Measurements from ENCODE around the gene NUSAP1. TPM values are rescaled to one million over a fixed set of nuclear protein-coding genes. Genes with fewer than 3 reads are reported as not detected.

Gene NUSAP1
- total and polyA plus RNA-seq, 2 of the 4 experiments (the other 2 are of a cell fraction) = 59.2 to 123 TPM

- H2BK15ac ChIP-seq (ENCODE audit: low read depth, low read length) = no peak overlapping the region
- no peak overlapping the region for H4K8ac ChIP-seq (ENCODE audit: low read depth in 2 of 2, low read length in 2 of 2)
- no peak overlapping the region for H3K18ac ChIP-seq (ENCODE audit: low read depth, low read length)
- H3K27me3 ChIP-seq (ENCODE audit: control insufficient read depth, insufficient read depth, low read length) = no peaks in the 10 kb centered on the region
- H2BK120ac ChIP-seq (ENCODE audit: low read depth, low read length) = no peak overlapping the region
- H4K5ac ChIP-seq (ENCODE audit: low read depth, low read length) = no peak overlapping the region
- no peak overlapping the region for H4K91ac ChIP-seq (ENCODE audit: insufficient read depth, low read depth, low read length)
- H3K79me1 ChIP-seq (ENCODE audit: low read depth in 1 of 2, low read length in 2 of 2) = peaks cover 8% of the 10 kb centered on the region in 2 experiments; a peak in 3 of 4 replicates
- H4K20me1 ChIP-seq (ENCODE audit: insufficient read depth, low read length) = no peaks in the 10 kb centered on the region
- no TSS peak for BruUV-seq (replicated peaks)
- no peak overlapping the region for H3K14ac ChIP-seq (replicated peaks; ENCODE audit: low read depth, low read length)
- no peak overlapping the region for H2AFZ ChIP-seq (replicated peaks; ENCODE audit: low read length, poor library complexity)
- H3K4ac ChIP-seq (ENCODE audit: low read depth, low read length) = no peak overlapping the region
- H3K36me3 ChIP-seq (ENCODE audit: control insufficient read depth, insufficient read depth, low read length) = peaks cover 17% of the 10 kb centered on the region
- no peak overlapping the region for H3K23ac ChIP-seq (ENCODE audit: low read depth, low read length)
- no peak overlapping the region for H3K4me2 ChIP-seq (ENCODE audit: low read depth, low read length)
- in situ Hi-C loops (cut with MboI; ENCODE audit: low sequenced_read_pairs) (no loop called here), intact Hi-C loops (cut with micrococcal nuclease) (no loop called here), dilution Hi-C loops (cut with HindIII; ENCODE audit: low sequenced_read_pairs, unreplicated experiment) (no loop called here)
- H3K56ac ChIP-seq (ENCODE audit: extremely low read depth, insufficient read depth, low read length) = no peak overlapping the region
- peak; percentile 20 for DNase-seq
- H3K9me1 ChIP-seq (ENCODE audit: insufficient read depth, low read length) = no peaks in the 10 kb centered on the region
- ChIA-PET POLR2A (ENCODE audit: unreplicated experiment) (no interaction called here), CTCF (no interaction called here)
- H2AK5ac ChIP-seq (ENCODE audit: low read depth, low read length) = no peak overlapping the region
- no peak overlapping the region for H3K9ac ChIP-seq (ENCODE audit: low read depth, low read length)
- H3K9me3 ChIP-seq (ENCODE audit: control insufficient read depth, insufficient read depth, low read length) = no peaks in the 10 kb centered on the region
- ATAC-seq (ENCODE audit: low read depth) = no peak
- H2BK20ac ChIP-seq (ENCODE audit: low read depth, low read length) = no peak overlapping the region
- WGBS, 2 experiments (ENCODE audit: extremely low coverage in 2 of 2, insufficient read length in 1 of 2) = 95% methylated on average over 4 of the region's 4 CpGs; no CpG with 5 or more reads in 1 of the 2 experiments
- no peak for TF ChIP-seq CEBPB (IDR thresholded peaks at IDR 0.05; ENCODE audit: low read depth, low read length)
- TF ChIP-seq MXI1 (IDR thresholded peaks at IDR 0.05; ENCODE audit: borderline replicate concordance, low read depth, low read length) = no peak
- TF ChIP-seq SMC3 (IDR thresholded peaks at IDR 0.05; ENCODE audit: low read depth, low read length) = no peak
- TF ChIP-seq RCOR1 (IDR thresholded peaks at IDR 0.05; ENCODE audit: insufficient replicate concordance, low read length) = no peak
- no peak for TF ChIP-seq ELK1 (IDR thresholded peaks at IDR 0.05; ENCODE audit: borderline replicate concordance, low read depth, low read length)
- no peak for TF ChIP-seq NFE2L2 (IDR thresholded peaks at IDR 0.05; ENCODE audit: low read depth, low read length)
- TF ChIP-seq CTCF (conservative IDR thresholded peaks at IDR 0.05; ENCODE audit: low read depth, low read length) = no peak
- TF ChIP-seq RFX5 (IDR thresholded peaks at IDR 0.05; ENCODE audit: low read depth, low read length) = no peak
- H2BK5ac ChIP-seq (ENCODE audit: low read depth, low read length, poor library complexity, severe bottlenecking) = no peak overlapping the region
- no peaks in the 10 kb centered on the region for H3K4me1 ChIP-seq (ENCODE audit: control insufficient read depth, insufficient read depth, low read length)
- H3K4me3 ChIP-seq (ENCODE audit: insufficient read depth, low read depth, low read length) = no peak overlapping the region
- H3K27ac ChIP-seq (ENCODE audit: insufficient read depth, low read length) = no peak overlapping the region
- no peak overlapping the region for H2AK9ac ChIP-seq (replicated peaks; ENCODE audit: low read depth, low read length, poor library complexity)
Measured at GRCh38 chr15:41394924-41395323, 62.2 kb downstream of the NUSAP1 start.
